Measurements from ENCODE around the gene CLIP2.

DNA sequence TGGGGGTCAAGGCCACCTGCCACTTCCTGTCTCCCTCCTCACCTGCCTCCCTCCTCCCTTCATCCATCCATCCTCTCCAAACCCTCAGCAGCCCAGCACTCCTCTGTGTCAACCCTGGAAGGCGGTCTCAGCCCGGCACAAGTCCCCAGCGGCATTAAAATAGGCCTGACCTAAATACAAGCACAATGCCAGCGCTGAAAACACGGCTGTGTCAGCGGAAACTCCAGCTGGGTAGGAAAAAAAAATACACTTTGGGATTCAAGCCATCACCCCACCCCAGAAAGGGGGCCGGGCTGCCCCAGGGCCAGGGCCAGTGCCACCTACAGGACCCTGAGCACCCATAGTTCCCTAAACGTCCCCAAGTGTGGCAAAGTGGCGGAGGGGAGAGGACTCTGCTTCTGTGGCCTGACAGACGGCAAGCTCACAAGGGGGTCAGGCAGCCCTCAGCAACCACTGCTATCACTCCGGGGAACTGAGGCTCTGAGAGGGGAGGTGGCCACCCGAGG is 141.8 kb downstream of the CLIP2 start:
- TF ChIP-seq, protein P1, sequence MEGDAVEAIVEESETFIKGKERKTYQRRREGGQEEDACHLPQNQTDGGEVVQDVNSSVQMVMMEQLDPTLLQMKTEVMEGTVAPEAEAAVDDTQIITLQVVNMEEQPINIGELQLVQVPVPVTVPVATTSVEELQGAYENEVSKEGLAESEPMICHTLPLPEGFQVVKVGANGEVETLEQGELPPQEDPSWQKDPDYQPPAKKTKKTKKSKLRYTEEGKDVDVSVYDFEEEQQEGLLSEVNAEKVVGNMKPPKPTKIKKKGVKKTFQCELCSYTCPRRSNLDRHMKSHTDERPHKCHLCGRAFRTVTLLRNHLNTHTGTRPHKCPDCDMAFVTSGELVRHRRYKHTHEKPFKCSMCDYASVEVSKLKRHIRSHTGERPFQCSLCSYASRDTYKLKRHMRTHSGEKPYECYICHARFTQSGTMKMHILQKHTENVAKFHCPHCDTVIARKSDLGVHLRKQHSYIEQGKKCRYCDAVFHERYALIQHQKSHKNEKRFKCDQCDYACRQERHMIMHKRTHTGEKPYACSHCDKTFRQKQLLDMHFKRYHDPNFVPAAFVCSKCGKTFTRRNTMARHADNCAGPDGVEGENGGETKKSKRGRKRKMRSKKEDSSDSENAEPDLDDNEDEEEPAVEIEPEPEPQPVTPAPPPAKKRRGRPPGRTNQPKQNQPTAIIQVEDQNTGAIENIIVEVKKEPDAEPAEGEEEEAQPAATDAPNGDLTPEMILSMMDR (conservative IDR thresholded peaks at IDR 0.05; ENCODE audit: low read length), result no peak
- TF ChIP-seq EZH2phosphoT487 (IDR thresholded peaks at IDR 0.05; ENCODE audit: borderline replicate concordance), result no peak

Measured in Loucy (cell line).